Liver (tissue), 9 donors: ENCODE data around the gene ZMYND8. TPM values are rescaled to one million over a fixed set of nuclear protein-coding genes. Genes with fewer than 3 reads are reported as not detected.

Experiments used
- DNase-seq: peaks from one replicate; pipeline ENCODE4 v3.0.0-alpha.2; 2017; ENCODE audit warnings: low spot score
- H3K27ac ChIP-seq, 2 donors: one replicate each; pipeline ENCODE4 v1.7.0; 2013; ENCODE audit warnings: inconsistent platforms in 2 of 2, low read length in 2 of 2, control low read depth in 1 of 2, low read depth in 1 of 2, mild to moderate bottlenecking in 1 of 2
- H3K27me3 ChIP-seq, 4 donors: one replicate each; pipeline versions ENCODE4 v1.6.1 to v1.7.0; 2013; ENCODE audit warnings: low read length in 3 of 4, inconsistent platforms in 1 of 4, mild to moderate bottlenecking in 1 of 4, moderate library complexity in 1 of 4; ENCODE audit not compliant: control insufficient read depth in 4 of 4, insufficient read depth in 4 of 4
- H3K36me3 ChIP-seq, 4 donors: one replicate each; pipeline versions ENCODE4 v1.6.1 to v1.7.0; 2013; ENCODE audit warnings: low read length in 3 of 4, mild to moderate bottlenecking in 3 of 4, low read depth in 1 of 4, moderate library complexity in 1 of 4; ENCODE audit not compliant: control insufficient read depth in 4 of 4, insufficient read depth in 3 of 4
- H3K4me1 ChIP-seq, 4 donors: one replicate each; pipeline versions ENCODE4 v1.6.1 to v1.7.0; 2013; ENCODE audit warnings: low read length in 3 of 4, mild to moderate bottlenecking in 3 of 4, moderate library complexity in 1 of 4; ENCODE audit not compliant: control insufficient read depth in 4 of 4, insufficient read depth in 4 of 4
- H3K4me3 ChIP-seq, 3 donors: one replicate each; pipeline versions ENCODE4 v1.6.1 to v1.7.0; 2013; ENCODE audit warnings: low read length in 3 of 3, control low read depth in 1 of 3, low read depth in 1 of 3, mild to moderate bottlenecking in 1 of 3
- H3K9ac ChIP-seq, 2 donors: one replicate each; pipeline ENCODE4 v1.7.0; 2013; ENCODE audit warnings: low read length in 2 of 2, mild to moderate bottlenecking in 2 of 2, moderate library complexity in 2 of 2, control low read depth in 1 of 2, low read depth in 1 of 2
- H3K9me3 ChIP-seq, 4 donors: one replicate each; pipeline versions ENCODE4 v1.6.1 to v1.7.0; 2013; ENCODE audit warnings: low read length in 3 of 4; ENCODE audit not compliant: control insufficient read depth in 4 of 4
- EGR1 ChIP-seq, 2 donors: IDR thresholded peaks; 2 replicates each; pipeline ENCODE4 v1.6.1; 2016 to 2018; ENCODE audit warnings: antibody characterized with exemption in 2 of 2, low read depth in 2 of 2
- FOXA1 ChIP-seq: IDR thresholded peaks from 2 replicates; pipeline ENCODE4 v1.6.1; 2016; ENCODE audit warnings: antibody characterized with exemption
- FOXA2 ChIP-seq: IDR thresholded peaks from 2 replicates; pipeline ENCODE4 v1.6.1; 2016; ENCODE audit warnings: antibody characterized with exemption
- GABPA ChIP-seq, 2 donors: IDR thresholded peaks in 1 of 2; conservative IDR thresholded peaks in 1 of 2; 2 replicates each; pipeline ENCODE4 v1.6.1; 2016; ENCODE audit warnings: antibody characterized with exemption in 2 of 2, mild to moderate bottlenecking in 1 of 2, moderate library complexity in 1 of 2
- HNF4A ChIP-seq, 2 donors: conservative IDR thresholded peaks; 2 replicates each; pipeline ENCODE4 v1.6.1; 2016; ENCODE audit warnings: antibody characterized with exemption in 2 of 2, mild to moderate bottlenecking in 2 of 2
- HNF4G ChIP-seq: IDR thresholded peaks from 2 replicates; pipeline ENCODE4 v1.6.1; 2016; ENCODE audit warnings: antibody characterized with exemption
- JUND ChIP-seq, 2 donors: IDR thresholded peaks; 2 replicates each; pipeline ENCODE4 v1.6.1; 2016; ENCODE audit warnings: antibody characterized with exemption in 2 of 2
- RAD21 ChIP-seq, 2 donors: IDR thresholded peaks; 2 replicates each; pipeline ENCODE4 v1.6.1; 2016; ENCODE audit warnings: antibody characterized with exemption in 2 of 2, mild to moderate bottlenecking in 2 of 2
- RXRA ChIP-seq, 2 donors: IDR thresholded peaks; 2 replicates each; pipeline ENCODE4 v1.6.1; 2017 to 2018; ENCODE audit warnings: antibody characterized with exemption in 2 of 2, mild to moderate bottlenecking in 1 of 2
- SP1 ChIP-seq: IDR thresholded peaks from 2 replicates; pipeline ENCODE4 v1.6.1; 2018; ENCODE audit warnings: antibody characterized with exemption, mild to moderate bottlenecking
- TAF1 ChIP-seq: conservative IDR thresholded peaks from 2 replicates; pipeline ENCODE4 v1.6.1; 2016; ENCODE audit warnings: antibody characterized with exemption, mild to moderate bottlenecking
- YY1 ChIP-seq: IDR thresholded peaks from 2 replicates; pipeline ENCODE4 v1.6.1; 2016; ENCODE audit warnings: antibody characterized with exemption, mild to moderate bottlenecking
- WGBS: extraction: QIAGEN DNeasy Blood & Tissue Kit; methylation state at CpG from one replicate; pipeline ENCODE4 v1.1.7; 2013; 5-methylcytosine and 5-hydroxymethylcytosine counted together
- polyA plus RNA-seq, 2 donors: library from polyadenylated mRNA; stranded (reverse) in 1 of 2; unstranded in 1 of 2; fragments of 200-250 nt in 1 of 2; fragments of >200 nt in 1 of 2; fragmentation: Nextera tagmentation in 1 of 2; extraction: Ambion mirVana in 1 of 2; gene quantifications; one replicate each; pipeline versions ENCODE4 v1.2.1 to v1.2.3, GENCODE V29; 2013 to 2015
- total RNA-seq, 2 donors: library from RNA; depleted of rRNA; stranded (reverse); fragments of >200 nt; gene quantifications; one replicate each; pipeline ENCODE4 v1.2.3, GENCODE V29; 2014
- TF ChIP-seq, protein P1 (sequence below): IDR thresholded peaks from 2 replicates; pipeline ENCODE4 v1.6.1; 2016; ENCODE audit warnings: antibody characterized with exemption
- TF ChIP-seq, protein P2 (sequence below): IDR thresholded peaks from 2 replicates; pipeline ENCODE4 v1.6.1; 2016; ENCODE audit warnings: antibody characterized with exemption
- TF ChIP-seq, protein P3 (sequence below): IDR thresholded peaks from 2 replicates; pipeline ENCODE4 v1.6.1; 2016; ENCODE audit warnings: antibody characterized with exemption
- TF ChIP-seq, protein P4 (sequence below): fragments of 150-350 bp; IDR thresholded peaks from 2 replicates; pipeline ENCODE4 v1.5.1; 2017; ENCODE audit warnings: improper control_type of control experiment, low read depth, low read length; ENCODE audit not compliant: missing input control
- TF ChIP-seq, protein P5 (sequence below): IDR thresholded peaks from 2 replicates; pipeline ENCODE4 v1.6.1; 2016; ENCODE audit warnings: antibody characterized with exemption, mild to moderate bottlenecking
- donor health status: healthy.
- donor health status: healthy.
- donor health status: healthy.
- donor health status: healthy.
- donor health status: healthy.

ZMYND8 gene
- total and polyA plus RNA-seq, 4 donors: 3.3 to 23.5 (median 6.8) TPM

DNA sequence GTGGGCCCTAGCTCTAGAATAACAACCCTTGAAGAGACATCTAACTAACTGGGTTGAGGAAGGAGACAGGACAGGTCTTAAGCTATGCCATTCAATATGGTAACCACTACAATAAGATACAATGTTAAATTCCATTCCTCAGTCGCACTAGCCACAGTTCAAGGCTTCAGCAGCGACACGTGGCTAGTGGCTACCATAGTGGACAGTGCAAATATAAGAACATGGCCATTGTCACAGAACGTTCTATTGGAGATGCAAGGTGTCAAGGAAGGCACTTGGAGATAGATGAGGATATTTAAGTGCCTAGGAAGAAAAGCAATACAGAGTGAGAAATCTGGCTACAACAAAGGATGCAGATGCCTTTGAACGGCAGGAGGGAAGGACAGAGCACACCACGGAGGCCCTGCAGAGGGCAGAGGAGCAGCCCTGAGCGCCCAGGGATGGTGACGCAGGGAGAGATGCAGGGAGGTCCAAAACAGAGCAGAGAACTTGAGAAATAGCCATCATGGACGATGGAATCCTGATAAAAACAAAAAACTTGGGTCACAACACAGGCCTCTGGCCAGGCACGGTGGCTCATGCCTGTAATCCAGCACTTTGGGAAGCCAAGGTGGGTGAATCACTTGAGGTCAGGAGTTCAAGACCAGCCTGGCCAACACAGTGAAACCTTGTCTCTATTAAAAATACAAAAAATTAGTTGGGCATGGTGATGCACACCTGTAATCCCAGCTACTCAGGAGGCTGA lies 140.7 kb downstream of the ZMYND8 start (continued):
- TF ChIP-seq, protein P1, sequence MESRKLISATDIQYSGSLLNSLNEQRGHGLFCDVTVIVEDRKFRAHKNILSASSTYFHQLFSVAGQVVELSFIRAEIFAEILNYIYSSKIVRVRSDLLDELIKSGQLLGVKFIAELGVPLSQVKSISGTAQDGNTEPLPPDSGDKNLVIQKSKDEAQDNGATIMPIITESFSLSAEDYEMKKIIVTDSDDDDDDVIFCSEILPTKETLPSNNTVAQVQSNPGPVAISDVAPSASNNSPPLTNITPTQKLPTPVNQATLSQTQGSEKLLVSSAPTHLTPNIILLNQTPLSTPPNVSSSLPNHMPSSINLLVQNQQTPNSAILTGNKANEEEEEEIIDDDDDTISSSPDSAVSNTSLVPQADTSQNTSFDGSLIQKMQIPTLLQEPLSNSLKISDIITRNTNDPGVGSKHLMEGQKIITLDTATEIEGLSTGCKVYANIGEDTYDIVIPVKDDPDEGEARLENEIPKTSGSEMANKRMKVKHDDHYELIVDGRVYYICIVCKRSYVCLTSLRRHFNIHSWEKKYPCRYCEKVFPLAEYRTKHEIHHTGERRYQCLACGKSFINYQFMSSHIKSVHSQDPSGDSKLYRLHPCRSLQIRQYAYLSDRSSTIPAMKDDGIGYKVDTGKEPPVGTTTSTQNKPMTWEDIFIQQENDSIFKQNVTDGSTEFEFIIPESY: no peak
- TF ChIP-seq, protein P2, sequence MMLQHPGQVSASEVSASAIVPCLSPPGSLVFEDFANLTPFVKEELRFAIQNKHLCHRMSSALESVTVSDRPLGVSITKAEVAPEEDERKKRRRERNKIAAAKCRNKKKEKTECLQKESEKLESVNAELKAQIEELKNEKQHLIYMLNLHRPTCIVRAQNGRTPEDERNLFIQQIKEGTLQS: no peak
- TF ChIP-seq GABPA (IDR thresholded peaks at IDR 0.05 in 1 of 2, conservative IDR thresholded peaks at IDR 0.05 in 1 of 2): no peak
- TF ChIP-seq, protein P3, sequence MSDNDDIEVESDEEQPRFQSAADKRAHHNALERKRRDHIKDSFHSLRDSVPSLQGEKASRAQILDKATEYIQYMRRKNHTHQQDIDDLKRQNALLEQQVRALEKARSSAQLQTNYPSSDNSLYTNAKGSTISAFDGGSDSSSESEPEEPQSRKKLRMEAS: no peak
- TF ChIP-seq YY1: no peak

DNA sequence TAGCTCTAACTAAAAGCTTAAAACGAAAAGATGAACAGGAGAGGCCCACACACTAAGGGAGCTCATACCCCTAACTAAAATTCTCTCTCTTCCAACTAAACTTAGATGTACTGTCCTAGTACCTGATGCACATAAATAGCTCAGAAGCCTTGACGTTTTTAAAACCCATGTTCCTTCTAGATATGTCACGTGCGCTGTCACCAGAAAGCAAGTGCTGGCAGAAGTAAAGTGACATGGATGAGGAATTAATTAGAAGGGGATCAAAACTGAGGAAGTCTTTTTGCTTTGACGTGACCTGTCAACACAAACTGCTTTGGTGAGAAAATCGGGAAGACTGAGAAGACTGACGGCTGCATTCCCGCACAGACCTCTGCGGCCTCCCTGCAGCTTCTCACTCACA lies 142.5 kb downstream of the ZMYND8 start:
- 98% methylated on average over 9 of the region's 9 CpGs for WGBS
- peaks cover 5 to 44% (median 25%) of the 10 kb centered on the region in 4 donors for H3K36me3 ChIP-seq
- H3K4me1 ChIP-seq: peaks cover 2 to 11% (median 8%) of the 10 kb centered on the region in 4 donors
- H3K27me3 ChIP-seq: no peaks in the 10 kb centered on the region
- no peaks in the 10 kb centered on the region for H3K9me3 ChIP-seq
- H3K9ac ChIP-seq: no peak overlapping the region
- no peak for TF ChIP-seq RXRA (IDR thresholded peaks at IDR 0.05)
- TF ChIP-seq SP1: no peak
- no peak for TF ChIP-seq RAD21 (IDR thresholded peaks at IDR 0.05)
- TF ChIP-seq FOXA1: no peak
- no peak for TF ChIP-seq YY1
- no peak overlapping the region for H3K27ac ChIP-seq
- no peak overlapping the region for H3K4me3 ChIP-seq
- DNase-seq: no peak

DNA sequence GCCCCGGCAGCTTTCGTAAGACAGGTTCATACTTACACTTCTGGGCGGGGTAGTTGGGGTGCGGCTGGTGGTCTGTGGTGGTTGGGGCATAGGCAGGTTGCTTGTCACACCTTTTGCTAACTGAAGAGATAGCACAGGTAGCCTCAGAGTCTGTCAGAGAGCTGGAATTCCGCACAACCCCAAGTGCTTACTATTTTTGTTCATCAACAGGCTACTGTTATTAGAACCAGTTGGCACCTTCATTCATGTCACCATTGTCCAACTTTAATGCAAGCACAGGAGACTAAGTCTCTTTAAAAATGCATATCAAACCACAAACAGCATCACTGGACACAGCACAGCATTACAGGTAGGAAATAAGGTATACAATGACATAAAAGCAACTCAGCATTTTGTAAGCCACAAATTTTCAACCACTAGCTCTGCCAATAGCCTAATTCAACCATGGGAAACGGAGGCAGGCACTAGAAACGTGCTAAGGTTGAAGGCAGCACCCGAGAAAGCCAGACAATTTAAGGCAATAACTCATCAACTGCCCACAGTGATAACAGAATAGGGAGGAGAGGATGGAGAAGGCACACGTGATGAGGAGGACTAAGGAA lies 143.8 kb downstream of the ZMYND8 start:
- H3K27ac ChIP-seq: no peak overlapping the region
- DNase-seq: no peak
- 96% methylated on average over 9 of the region's 9 CpGs for WGBS
- no peaks in the 10 kb centered on the region for H3K27me3 ChIP-seq
- no peak overlapping the region for H3K4me3 ChIP-seq
- H3K36me3 ChIP-seq: peaks cover 5 to 50% (median 25%) of the 10 kb centered on the region in 4 donors
- no peak overlapping the region for H3K9ac ChIP-seq
- no peaks in the 10 kb centered on the region for H3K9me3 ChIP-seq
- H3K4me1 ChIP-seq: peaks cover under 1 to 7% (median 4%) of the 10 kb centered on the region in 4 donors
- TF ChIP-seq SP1 (no peak), RXRA (IDR thresholded peaks at IDR 0.05) (no peak), HNF4G (no peak), FOXA2 (no peak), EGR1 (IDR thresholded peaks at IDR 0.05; ENCODE audit: low read depth in 2 of 2) (no peak), HNF4A (conservative IDR thresholded peaks at IDR 0.05) (no peak), FOXA1 (no peak), JUND (IDR thresholded peaks at IDR 0.05) (no peak), TAF1 (no peak), RAD21 (IDR thresholded peaks at IDR 0.05) (no peak), GABPA (IDR thresholded peaks at IDR 0.05 in 1 of 2, conservative IDR thresholded peaks at IDR 0.05 in 1 of 2) (no peak)
- TF ChIP-seq, protein P4, sequence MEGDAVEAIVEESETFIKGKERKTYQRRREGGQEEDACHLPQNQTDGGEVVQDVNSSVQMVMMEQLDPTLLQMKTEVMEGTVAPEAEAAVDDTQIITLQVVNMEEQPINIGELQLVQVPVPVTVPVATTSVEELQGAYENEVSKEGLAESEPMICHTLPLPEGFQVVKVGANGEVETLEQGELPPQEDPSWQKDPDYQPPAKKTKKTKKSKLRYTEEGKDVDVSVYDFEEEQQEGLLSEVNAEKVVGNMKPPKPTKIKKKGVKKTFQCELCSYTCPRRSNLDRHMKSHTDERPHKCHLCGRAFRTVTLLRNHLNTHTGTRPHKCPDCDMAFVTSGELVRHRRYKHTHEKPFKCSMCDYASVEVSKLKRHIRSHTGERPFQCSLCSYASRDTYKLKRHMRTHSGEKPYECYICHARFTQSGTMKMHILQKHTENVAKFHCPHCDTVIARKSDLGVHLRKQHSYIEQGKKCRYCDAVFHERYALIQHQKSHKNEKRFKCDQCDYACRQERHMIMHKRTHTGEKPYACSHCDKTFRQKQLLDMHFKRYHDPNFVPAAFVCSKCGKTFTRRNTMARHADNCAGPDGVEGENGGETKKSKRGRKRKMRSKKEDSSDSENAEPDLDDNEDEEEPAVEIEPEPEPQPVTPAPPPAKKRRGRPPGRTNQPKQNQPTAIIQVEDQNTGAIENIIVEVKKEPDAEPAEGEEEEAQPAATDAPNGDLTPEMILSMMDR: no peak
- TF ChIP-seq, protein P5, sequence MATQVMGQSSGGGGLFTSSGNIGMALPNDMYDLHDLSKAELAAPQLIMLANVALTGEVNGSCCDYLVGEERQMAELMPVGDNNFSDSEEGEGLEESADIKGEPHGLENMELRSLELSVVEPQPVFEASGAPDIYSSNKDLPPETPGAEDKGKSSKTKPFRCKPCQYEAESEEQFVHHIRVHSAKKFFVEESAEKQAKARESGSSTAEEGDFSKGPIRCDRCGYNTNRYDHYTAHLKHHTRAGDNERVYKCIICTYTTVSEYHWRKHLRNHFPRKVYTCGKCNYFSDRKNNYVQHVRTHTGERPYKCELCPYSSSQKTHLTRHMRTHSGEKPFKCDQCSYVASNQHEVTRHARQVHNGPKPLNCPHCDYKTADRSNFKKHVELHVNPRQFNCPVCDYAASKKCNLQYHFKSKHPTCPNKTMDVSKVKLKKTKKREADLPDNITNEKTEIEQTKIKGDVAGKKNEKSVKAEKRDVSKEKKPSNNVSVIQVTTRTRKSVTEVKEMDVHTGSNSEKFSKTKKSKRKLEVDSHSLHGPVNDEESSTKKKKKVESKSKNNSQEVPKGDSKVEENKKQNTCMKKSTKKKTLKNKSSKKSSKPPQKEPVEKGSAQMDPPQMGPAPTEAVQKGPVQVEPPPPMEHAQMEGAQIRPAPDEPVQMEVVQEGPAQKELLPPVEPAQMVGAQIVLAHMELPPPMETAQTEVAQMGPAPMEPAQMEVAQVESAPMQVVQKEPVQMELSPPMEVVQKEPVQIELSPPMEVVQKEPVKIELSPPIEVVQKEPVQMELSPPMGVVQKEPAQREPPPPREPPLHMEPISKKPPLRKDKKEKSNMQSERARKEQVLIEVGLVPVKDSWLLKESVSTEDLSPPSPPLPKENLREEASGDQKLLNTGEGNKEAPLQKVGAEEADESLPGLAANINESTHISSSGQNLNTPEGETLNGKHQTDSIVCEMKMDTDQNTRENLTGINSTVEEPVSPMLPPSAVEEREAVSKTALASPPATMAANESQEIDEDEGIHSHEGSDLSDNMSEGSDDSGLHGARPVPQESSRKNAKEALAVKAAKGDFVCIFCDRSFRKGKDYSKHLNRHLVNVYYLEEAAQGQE: no peak
- TF ChIP-seq, protein P2: no peak
- TF ChIP-seq, protein P1: no peak
